K562 (cell line): ENCODE measurements around the gene UPF2. TPM values are rescaled to one million over a fixed set of nuclear protein-coding genes. Genes with fewer than 3 reads are reported as not detected.
"Not testable (repeated sequence)": the region's sequence is repeated elsewhere in the genome, so short reads cannot be mapped to it uniquely, and the experiment has no call there.

Experiments
- ATAC-seq: fragments of 200-7000 bp; cut with Tn5 transposase; 3 replicates; pipeline ENCODE4 v1.9.1; 2020; ENCODE audit warnings: moderate library complexity
- BruUV-seq: library from RNA; stranded (reverse); fragments of 400-500 nt; replicated peaks from 2 replicates; lab custom pipeline; 2021; lab: Mats Ljungman, UMichigan
- CTCF ChIA-PET: fragments of 300-600 bp; formaldehyde crosslinking; extraction: SDS; loops from one replicate; lab custom pipeline; 2021; ENCODE audit warnings: low intra/inter-chr PET ratio; lab: Yijun Ruan, JAX
- POLR2A ChIA-PET: fragments of 300-600, 350-650 bp; sonication (Branson Sonifier 250); formaldehyde crosslinking; extraction: SDS; loops from one replicate; lab custom pipeline; 2021; ENCODE audit warnings: antibody characterized with exemption, inconsistent platforms; lab: Yijun Ruan, JAX
- DNase-seq, 4 experiments: peaks; one replicate each; pipeline versions ENCODE4 v3.0.0 to v3.0.0-alpha.2; 2011 to 2018; ENCODE audit warnings: low spot score in 3 of 4, mixed read lengths in 3 of 4; ENCODE audit errors: extremely low read depth in 1 of 4
- FAIRE-seq: peaks from 2 replicates; lab custom pipeline; 2011; peaks lifted over from hg19 to GRCh38; lab: Jason Lieb, UNC
- H2AFZ ChIP-seq: 2 replicates; pipeline ENCODE4 v1.6.0; 2011; ENCODE audit warnings: low read depth, low read length, control low read depth, inconsistent platforms
- H3K27ac ChIP-seq: fragments of 200-600 bp; 3 replicates; pipeline ENCODE4 v1.8.0; 2011; ENCODE audit warnings: low read depth, mild to moderate bottlenecking, control low read depth, inconsistent platforms, low read length, moderate library complexity, mixed read lengths; ENCODE audit errors: extremely low read depth
- H3K27me3 ChIP-seq, 2 experiments: fragments of 300-600 bp in 1 of 2; 2 replicates in 1 of 2; 3 replicates in 1 of 2; pipeline versions ENCODE4 v1.6.0 to v1.8.0; 2011; ENCODE audit warnings: inconsistent platforms in 2 of 2, low read length in 2 of 2, mild to moderate bottlenecking in 1 of 2, mixed read lengths in 1 of 2, moderate library complexity in 1 of 2; ENCODE audit not compliant: control insufficient read depth in 2 of 2, insufficient read depth in 2 of 2
- H3K36me3 ChIP-seq: fragments of 300-600 bp; 3 replicates; pipeline ENCODE4 v1.8.0; 2011; ENCODE audit warnings: mild to moderate bottlenecking, low read length, inconsistent platforms; ENCODE audit not compliant: control insufficient read depth, insufficient read depth
- H3K4me1 ChIP-seq, 2 experiments: fragments of 200-600 bp in 1 of 2; replicated peaks in 1 of 2; 2 replicates in 1 of 2; 3 replicates in 1 of 2; pipeline versions ENCODE4 v1.5.1 to v1.8.0; 2011; ENCODE audit warnings: inconsistent platforms in 2 of 2, low read length in 2 of 2, mild to moderate bottlenecking in 1 of 2, mixed read lengths in 1 of 2, moderate library complexity in 1 of 2; ENCODE audit not compliant: control insufficient read depth in 2 of 2, insufficient read depth in 2 of 2
- H3K4me2 ChIP-seq: 2 replicates; pipeline ENCODE4 v1.6.1; 2011; ENCODE audit warnings: low read length, control low read depth, inconsistent platforms, mixed read lengths; ENCODE audit not compliant: insufficient read depth
- H3K4me3 ChIP-seq: fragments of 200-600 bp; sonication (generic), shearing (Covaris generic); 2 replicates; pipeline ENCODE4 v1.5.1; 2016; ENCODE audit warnings: control low read depth, inconsistent platforms
- H3K79me2 ChIP-seq: fragments of 200-600 bp; 3 replicates; pipeline ENCODE4 v1.8.0; 2011; ENCODE audit warnings: low read length, inconsistent platforms; ENCODE audit not compliant: control insufficient read depth, insufficient read depth
- H3K9ac ChIP-seq, 2 experiments: 2 replicates each; pipeline versions ENCODE4 v1.6.0 to v1.6.1; 2011; ENCODE audit warnings: low read depth in 2 of 2, low read length in 2 of 2, control low read depth in 1 of 2, inconsistent platforms in 1 of 2, mild to moderate bottlenecking in 1 of 2, mixed read lengths in 1 of 2; ENCODE audit not compliant: insufficient read depth in 1 of 2
- H3K9me1 ChIP-seq: one replicate; pipeline ENCODE4 v1.6.0; 2011; ENCODE audit warnings: inconsistent platforms, mild to moderate bottlenecking, low read length, moderate library complexity; ENCODE audit not compliant: control insufficient read depth, insufficient read depth
- H3K9me3 ChIP-seq: replicated peaks from 2 replicates; pipeline ENCODE4 v1.5.1; 2011; ENCODE audit warnings: low read depth, low read length, inconsistent platforms; ENCODE audit not compliant: control insufficient read depth, insufficient read depth
- H4K20me1 ChIP-seq: replicated peaks from 2 replicates; pipeline ENCODE4 v1.6.1; 2011; ENCODE audit warnings: low read length, inconsistent platforms, mixed read lengths; ENCODE audit not compliant: control insufficient read depth, insufficient read depth
- RBM25 ChIP-seq: fragments of 200-400 bp; formaldehyde crosslinking; IDR thresholded peaks from 2 replicates; pipeline ENCODE4 v1.6.1; 2018; ENCODE audit warnings: low read length, low read depth, moderate library complexity; ENCODE audit not compliant: severe bottlenecking
- ZNF146 ChIP-seq: IDR thresholded peaks from one replicate; pipeline ENCODE4 v1.6.1; 2018; ENCODE audit warnings: missing compliant biosample characterization; ENCODE audit not compliant: unreplicated experiment
- whole genome bisulfite sequencing: fragments of 100-300 bp; shearing (Covaris generic); methylation state at CpG from one replicate; pipeline ENCODE4 v1.1.6; 2016; ENCODE audit warnings: low coverage, mixed read lengths; ENCODE audit not compliant: insufficient coverage; ENCODE audit errors: missing lambda C conversion rate; 5-methylcytosine and 5-hydroxymethylcytosine counted together
- in situ Hi-C: fragments of 300-500 bp; cut with MboI; formaldehyde crosslinking; loops from 4 replicates; pipeline ENCODE4 v1.15.0; 2018; ENCODE audit warnings: inconsistent platforms, mixed read lengths
- intact Hi-C: fragments of 100-400 bp; cut with micrococcal nuclease; formaldehyde crosslinking; loops from 2 replicates; pipeline ENCODE4 v1.14.2; 2022
- polyA plus RNA-seq, 8 experiments: library from polyadenylated mRNA; depleted of rRNA in 4 of 8; stranded (reverse) in 5 of 8; unstranded in 3 of 8; fragments of >200 nt; fragmentation: Nextera tagmentation in 2 of 8; fragmentation: Illumina TruSeq in 1 of 8; extraction: Ambion mirVana in 2 of 8; extraction: Trizol in 1 of 8; gene quantifications; 2 replicates each; pipeline versions ENCODE4 v1.2.1 to v1.2.3, GENCODE V29; 2011 to 2014; ENCODE audit warnings: inconsistent platforms in 1 of 8, missing spikeins in 1 of 8
- total RNA-seq, 7 experiments: library from RNA; depleted of rRNA in 6 of 7; stranded (reverse); fragments of >200 nt in 6 of 7; fragmentation: Illumina TruSeq in 2 of 7; extraction: Trizol in 2 of 7; gene quantifications; 2 replicates each; pipeline versions ENCODE4 v1.2.1 to v1.2.3, GENCODE V29; 2011 to 2021; ENCODE audit warnings: low replicate concordance in 1 of 7
- TF ChIP-seq, protein P1 (sequence below): fragments of 450-650 bp; IDR thresholded peaks from 2 replicates; pipeline ENCODE4 v1.6.1; 2016
- TF ChIP-seq, protein P2 (sequence below): fragments of 450-650 bp; formaldehyde crosslinking; IDR thresholded peaks from 2 replicates; pipeline ENCODE4 v1.4.0; 2020; ENCODE audit warnings: mild to moderate bottlenecking, moderate library complexity
- TF ChIP-seq, protein P3 (sequence below): fragments of 250-450 bp; sonication (Bioruptor Pico); IDR thresholded peaks from 2 replicates; pipeline ENCODE4 v1.4.0; 2020

The UPF2 gene
- total and polyA plus RNA-seq, 9 of the 15 experiments (the other 6 are each of a cell fraction or from before 2014, with no cell fraction given), result 13.9 to 37.7 (median 23.7) TPM

DNA sequence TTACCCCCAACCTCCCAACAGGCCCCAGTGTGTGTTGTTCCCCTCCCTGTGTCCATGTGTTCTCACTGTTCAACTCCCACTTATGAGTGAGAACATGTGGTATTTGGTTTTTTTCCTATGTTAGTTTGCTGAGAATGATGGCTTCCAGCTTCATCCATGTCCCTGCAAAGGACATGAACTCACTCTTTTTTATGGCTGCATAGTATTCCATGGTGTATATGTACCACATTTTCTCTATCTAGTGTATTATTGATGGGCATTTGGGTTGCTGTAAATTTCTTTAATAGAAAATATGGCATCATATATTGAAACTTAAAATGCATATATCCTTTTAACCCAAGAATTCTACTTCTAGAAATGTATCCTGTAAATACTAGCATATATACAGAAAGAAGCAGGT lies 33.8 kb downstream of the UPF2 start:
- H3K9ac ChIP-seq, result not testable (repeated sequence)
- TF ChIP-seq ZNF146 (CRISPR knock-in tag), result peak; percentile 68
- TF ChIP-seq RBM25, result peak; percentile 46
- TF ChIP-seq, all 486 proteins: peak for 2; not testable (repeated sequence) for 484
- POLR2A ChIA-PET, H2AFZ ChIP-seq, H3K4me1 ChIP-seq, DNase-seq, ATAC-seq, H3K4me3 ChIP-seq, H3K9me3 ChIP-seq, H3K27me3 ChIP-seq, H3K27ac ChIP-seq, H3K4me2 ChIP-seq, in situ Hi-C loops, H4K20me1 ChIP-seq, H3K79me2 ChIP-seq, CTCF ChIA-PET, H3K9me1 ChIP-seq, FAIRE-seq, BruUV-seq, intact Hi-C loops: not testable (repeated sequence)
- peaks cover 66% of the 10 kb centered on the region for H3K36me3 ChIP-seq

DNA sequence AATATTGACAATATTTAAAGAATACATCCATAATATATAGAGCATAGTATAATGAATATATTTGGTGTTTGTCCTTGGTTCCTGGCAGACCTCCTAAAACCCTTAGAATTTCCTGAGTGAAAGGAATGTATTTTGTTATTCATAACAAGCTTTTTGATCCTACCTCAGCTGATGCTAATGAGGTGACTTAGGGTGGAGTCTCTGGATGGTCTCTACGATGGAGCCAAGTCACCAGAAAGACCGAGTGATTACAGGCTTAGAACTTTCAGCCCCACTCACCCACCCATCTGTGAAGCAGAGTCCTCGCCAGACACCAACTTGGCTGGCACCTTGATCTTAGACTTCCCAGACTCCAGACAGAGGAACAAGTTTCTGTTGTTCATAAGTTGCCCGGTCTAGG lies 35.9 kb downstream of the UPF2 start:
- Histone ChIP-seq H2AFZ (no peak overlapping the region), H3K4me2 (no peak overlapping the region), H3K4me3 (no peak overlapping the region), H4K20me1 (no peaks in the 10 kb centered on the region), H3K27ac (no peak overlapping the region), H3K4me1 (no peaks in the 10 kb centered on the region), H3K27me3 (no peaks in the 10 kb centered on the region), H3K9me1 (no peaks in the 10 kb centered on the region), H3K9me3 (peaks cover 2% of the 10 kb centered on the region; the same call in 1 of the 2 replicates), H3K36me3 (peaks cover 77% of the 10 kb centered on the region), H3K79me2 (no peaks in the 10 kb centered on the region; the same call in 2 of the 3 replicates), H3K9ac (no peak overlapping the region)
- DNase-seq (no peak), FAIRE-seq (no peak), ATAC-seq (no peak)
- in situ Hi-C loops, result no loop called here
- ChIA-PET POLR2A (no interaction called here), CTCF (no interaction called here)
- 82% methylated on average over 4 of the region's 4 CpGs for WGBS
- no TSS peak for BruUV-seq
- intact Hi-C loops, result no loop called here
- TF ChIP-seq, protein P1, sequence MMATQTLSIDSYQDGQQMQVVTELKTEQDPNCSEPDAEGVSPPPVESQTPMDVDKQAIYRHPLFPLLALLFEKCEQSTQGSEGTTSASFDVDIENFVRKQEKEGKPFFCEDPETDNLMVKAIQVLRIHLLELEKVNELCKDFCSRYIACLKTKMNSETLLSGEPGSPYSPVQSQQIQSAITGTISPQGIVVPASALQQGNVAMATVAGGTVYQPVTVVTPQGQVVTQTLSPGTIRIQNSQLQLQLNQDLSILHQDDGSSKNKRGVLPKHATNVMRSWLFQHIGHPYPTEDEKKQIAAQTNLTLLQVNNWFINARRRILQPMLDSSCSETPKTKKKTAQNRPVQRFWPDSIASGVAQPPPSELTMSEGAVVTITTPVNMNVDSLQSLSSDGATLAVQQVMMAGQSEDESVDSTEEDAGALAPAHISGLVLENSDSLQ, result no peak
- TF ChIP-seq, protein P2, sequence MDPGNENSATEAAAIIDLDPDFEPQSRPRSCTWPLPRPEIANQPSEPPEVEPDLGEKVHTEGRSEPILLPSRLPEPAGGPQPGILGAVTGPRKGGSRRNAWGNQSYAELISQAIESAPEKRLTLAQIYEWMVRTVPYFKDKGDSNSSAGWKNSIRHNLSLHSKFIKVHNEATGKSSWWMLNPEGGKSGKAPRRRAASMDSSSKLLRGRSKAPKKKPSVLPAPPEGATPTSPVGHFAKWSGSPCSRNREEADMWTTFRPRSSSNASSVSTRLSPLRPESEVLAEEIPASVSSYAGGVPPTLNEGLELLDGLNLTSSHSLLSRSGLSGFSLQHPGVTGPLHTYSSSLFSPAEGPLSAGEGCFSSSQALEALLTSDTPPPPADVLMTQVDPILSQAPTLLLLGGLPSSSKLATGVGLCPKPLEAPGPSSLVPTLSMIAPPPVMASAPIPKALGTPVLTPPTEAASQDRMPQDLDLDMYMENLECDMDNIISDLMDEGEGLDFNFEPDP (CRISPR knock-in tag), result no peak
- TF ChIP-seq, protein P3, sequence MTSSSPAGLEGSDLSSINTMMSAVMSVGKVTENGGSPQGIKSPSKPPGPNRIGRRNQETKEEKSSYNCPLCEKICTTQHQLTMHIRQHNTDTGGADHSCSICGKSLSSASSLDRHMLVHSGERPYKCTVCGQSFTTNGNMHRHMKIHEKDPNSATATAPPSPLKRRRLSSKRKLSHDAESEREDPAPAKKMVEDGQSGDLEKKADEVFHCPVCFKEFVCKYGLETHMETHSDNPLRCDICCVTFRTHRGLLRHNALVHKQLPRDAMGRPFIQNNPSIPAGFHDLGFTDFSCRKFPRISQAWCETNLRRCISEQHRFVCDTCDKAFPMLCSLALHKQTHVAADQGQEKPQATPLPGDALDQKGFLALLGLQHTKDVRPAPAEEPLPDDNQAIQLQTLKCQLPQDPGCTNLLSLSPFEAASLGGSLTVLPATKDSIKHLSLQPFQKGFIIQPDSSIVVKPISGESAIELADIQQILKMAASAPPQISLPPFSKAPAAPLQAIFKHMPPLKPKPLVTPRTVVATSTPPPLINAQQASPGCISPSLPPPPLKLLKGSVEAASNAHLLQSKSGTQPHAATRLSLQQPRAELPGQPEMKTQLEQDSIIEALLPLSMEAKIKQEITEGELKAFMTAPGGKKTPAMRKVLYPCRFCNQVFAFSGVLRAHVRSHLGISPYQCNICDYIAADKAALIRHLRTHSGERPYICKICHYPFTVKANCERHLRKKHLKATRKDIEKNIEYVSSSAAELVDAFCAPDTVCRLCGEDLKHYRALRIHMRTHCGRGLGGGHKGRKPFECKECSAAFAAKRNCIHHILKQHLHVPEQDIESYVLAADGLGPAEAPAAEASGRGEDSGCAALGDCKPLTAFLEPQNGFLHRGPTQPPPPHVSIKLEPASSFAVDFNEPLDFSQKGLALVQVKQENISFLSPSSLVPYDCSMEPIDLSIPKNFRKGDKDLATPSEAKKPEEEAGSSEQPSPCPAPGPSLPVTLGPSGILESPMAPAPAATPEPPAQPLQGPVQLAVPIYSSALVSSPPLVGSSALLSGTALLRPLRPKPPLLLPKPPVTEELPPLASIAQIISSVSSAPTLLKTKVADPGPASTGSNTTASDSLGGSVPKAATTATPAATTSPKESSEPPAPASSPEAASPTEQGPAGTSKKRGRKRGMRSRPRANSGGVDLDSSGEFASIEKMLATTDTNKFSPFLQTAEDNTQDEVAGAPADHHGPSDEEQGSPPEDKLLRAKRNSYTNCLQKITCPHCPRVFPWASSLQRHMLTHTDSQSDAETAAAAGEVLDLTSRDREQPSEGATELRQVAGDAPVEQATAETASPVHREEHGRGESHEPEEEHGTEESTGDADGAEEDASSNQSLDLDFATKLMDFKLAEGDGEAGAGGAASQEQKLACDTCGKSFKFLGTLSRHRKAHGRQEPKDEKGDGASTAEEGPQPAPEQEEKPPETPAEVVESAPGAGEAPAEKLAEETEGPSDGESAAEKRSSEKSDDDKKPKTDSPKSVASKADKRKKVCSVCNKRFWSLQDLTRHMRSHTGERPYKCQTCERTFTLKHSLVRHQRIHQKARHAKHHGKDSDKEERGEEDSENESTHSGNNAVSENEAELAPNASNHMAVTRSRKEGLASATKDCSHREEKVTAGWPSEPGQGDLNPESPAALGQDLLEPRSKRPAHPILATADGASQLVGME (CRISPR knock-in tag), result no peak
